Transverse colon (tissue), 4 donors: ENCODE results near the gene AFAP1L2. TPM values are rescaled to one million over a fixed set of nuclear protein-coding genes. Genes with fewer than 3 reads are reported as not detected.
A peak's percentile ranks its signal among the peaks of the same experiment; 100 is the strongest.

ENCODE experiments used
- DNase-seq: peaks from one replicate; pipeline ENCODE4 v3.0.0-alpha.2; 2019
- H3K27ac ChIP-seq, 4 donors: fragments of 200-600 bp; sonication (generic); 2 replicates each; pipeline ENCODE4 v1.5.1; 2016 to 2018; ENCODE audit warnings: inconsistent platforms in 4 of 4
- H3K27me3 ChIP-seq: fragments of 200-600 bp; sonication (generic); 2 replicates; pipeline ENCODE4 v1.5.1; 2017; ENCODE audit warnings: inconsistent platforms
- H3K36me3 ChIP-seq, 4 donors: fragments of 200-600 bp; sonication (generic); 2 replicates each; pipeline ENCODE4 v1.5.1; 2017 to 2019; ENCODE audit warnings: inconsistent platforms in 4 of 4
- H3K4me1 ChIP-seq, 4 donors: fragments of 200-600 bp; sonication (generic); 2 replicates each; pipeline ENCODE4 v1.5.1; 2017 to 2020; ENCODE audit warnings: inconsistent platforms in 4 of 4
- H3K4me3 ChIP-seq, 4 donors: fragments of 200-600 bp; sonication (generic); 1 replicate in 1 of 4; 2 replicates in 3 of 4; pipeline versions ENCODE4 v1.5.1 to v1.6.1; 2017 to 2019; ENCODE audit warnings: inconsistent platforms in 4 of 4
- H3K9me3 ChIP-seq, 2 donors: fragments of 200-600 bp; sonication (generic); 2 replicates each; pipeline ENCODE4 v1.5.1; 2017 to 2019; ENCODE audit warnings: inconsistent platforms in 2 of 2
- CTCF ChIP-seq, 5 experiments: fragments of 200-600 bp in 3 of 5; fragments of 450-650 bp in 2 of 5; sonication (generic) in 3 of 5; IDR thresholded peaks; 1 replicate in 2 of 5; 2 replicates in 3 of 5; pipeline ENCODE4 v1.5.1; 2016 to 2017; ENCODE audit warnings: antibody characterized with exemption in 5 of 5, inconsistent platforms in 3 of 5, mild to moderate bottlenecking in 2 of 5, moderate library complexity in 1 of 5
- EP300 ChIP-seq: sonication (generic); formaldehyde crosslinking; IDR thresholded peaks from one replicate; pipeline ENCODE4 v1.6.1; 2017; ENCODE audit warnings: antibody characterized with exemption, low read depth
- POLR2A ChIP-seq: fragments of 450-650 bp; IDR thresholded peaks from one replicate; pipeline ENCODE4 v1.6.1; 2016; ENCODE audit warnings: antibody characterized with exemption, mild to moderate bottlenecking, moderate library complexity
- POLR2AphosphoS5 ChIP-seq, 3 donors: sonication (generic); formaldehyde crosslinking; IDR thresholded peaks; one replicate each; pipeline ENCODE4 v1.6.1; 2016; ENCODE audit warnings: antibody characterized with exemption in 3 of 3
- WGBS, 2 donors: methylation state at CpG; one replicate each; pipeline ENCODE4 v1.1.5; 2018; ENCODE audit warnings: low coverage in 1 of 2; 5-methylcytosine and 5-hydroxymethylcytosine counted together
- in situ Hi-C, 4 donors: fragments of 200-750 bp; cut with MboI; loops; one replicate each; pipeline versions ENCODE4 v1.15.0 to v1.15.1; 2017; ENCODE audit warnings: low sequenced_read_pairs in 3 of 4, low pct_ligation_motif_present in 1 of 4, low pct_unique_long_range_greater_than_20kb in 1 of 4
- intact Hi-C: fragments of 100-400 bp; cut with DNase I; formaldehyde crosslinking; loops from one replicate; pipeline ENCODE4 v1.15.1; 2023; ENCODE audit warnings: low total_unique reads
- total RNA-seq, 4 donors: library from RNA; depleted of rRNA; stranded (reverse); fragments of >200 nt; gene quantifications; one replicate each; pipeline ENCODE4 v1.1.0, GENCODE V29; 2016

The AFAP1L2 gene
- total RNA-seq, 4 donors from 2014 or later = 12.2 to 42.6 (median 13.2) TPM

GRCh38 chr10:114271779-114272167 is 132.5 kb downstream of the AFAP1L2 start:
- Histone ChIP-seq H3K9me3 (no peaks in the 10 kb centered on the region), H3K27ac (peak overlapping the region in 2 of 4 donors; percentile 6 to 43), H3K4me3 (no peak overlapping the region), H3K4me1 (peaks cover 0 to 20% (median 10%) of the 10 kb centered on the region in 4 donors), H3K27me3 (peaks cover 12% of the 10 kb centered on the region), H3K36me3 (no peaks in the 10 kb centered on the region)
- intact Hi-C loops (no loop called here), in situ Hi-C loops (no loop called here)
- DNase-seq = no peak
- 69% methylated on average over 4 of the region's 4 CpGs; no CpG with 5 or more reads in 1 of the 2 donors for WGBS, 2 donors
- TF ChIP-seq EP300 = no peak
- TF ChIP-seq POLR2AphosphoS5 (IDR thresholded peaks at IDR 0.05) = peak; percentile 53 to 79 (median 78)

GRCh38 chr10:114271075-114271778 is 133.1 kb downstream of the AFAP1L2 start:
- Histone ChIP-seq H3K4me3 (no peak overlapping the region), H3K4me1 (peaks cover 0 to 25% (median 10%) of the 10 kb centered on the region in 4 donors), H3K36me3 (no peaks in the 10 kb centered on the region), H3K27me3 (peaks cover 12% of the 10 kb centered on the region), H3K27ac (peak overlapping the region; percentile 38 to 61 (median 42)), H3K9me3 (no peaks in the 10 kb centered on the region)
- intact Hi-C loops (no loop called here), in situ Hi-C loops (no loop called here)
- TF ChIP-seq EP300 (no peak), CTCF (IDR thresholded peaks at IDR 0.05) (peak in 3 of 5 experiments; percentile 8 to 51 (median 47)), POLR2AphosphoS5 (IDR thresholded peaks at IDR 0.05) (peak in 1 of 3 donors; percentile 7), POLR2A (no peak)
- DNase-seq = peak; percentile 27
- 47 to 56% methylated on average over 1 to 3 of the region's 3 CpGs for WGBS, 2 donors

- in situ Hi-C loops = no loop called here
These were observed 137.8 kb downstream of the AFAP1L2 start for GRCh38 chr10:114266521-114266920.

GRCh38 chr10:114265392-114266053 is 138.8 kb downstream of the AFAP1L2 start:
- peak overlapping the region in 2 of 4 donors; percentile 32 to 47 for H3K27ac ChIP-seq
- WGBS, 2 donors = 70 to 74% methylated on average over 1 to 6 of the region's 6 CpGs
- in situ Hi-C loops = no loop called here

More at GRCh38 chr10:114266521-114266920, 137.8 kb downstream of the AFAP1L2 start:
- Histone ChIP-seq H3K4me1 (peaks cover 0 to 19% (median 8%) of the 10 kb centered on the region in 4 donors), H3K27me3 (no peaks in the 10 kb centered on the region), H3K9me3 (no peaks in the 10 kb centered on the region), H3K4me3 (no peak overlapping the region), H3K36me3 (no peaks in the 10 kb centered on the region), H3K27ac (peak overlapping the region in 1 of 4 donors; percentile 13)
- TF ChIP-seq EP300 (no peak), POLR2A (no peak), POLR2AphosphoS5 (IDR thresholded peaks at IDR 0.05) (no peak), CTCF (IDR thresholded peaks at IDR 0.05) (no peak)
- intact Hi-C loops = no loop called here
- DNase-seq = peak; percentile 21
- 5 to 30% methylated on average over 4 to 5 of the region's 5 CpGs for WGBS, 2 donors

More at GRCh38 chr10:114265392-114266053, 138.8 kb downstream of the AFAP1L2 start:
- TF ChIP-seq POLR2AphosphoS5 (IDR thresholded peaks at IDR 0.05) (peak in 2 of 3 donors; percentile 26 to 36), CTCF (IDR thresholded peaks at IDR 0.05) (no peak), EP300 (no peak)
- intact Hi-C loops = no loop called here
- H3K4me1 ChIP-seq = peaks cover 0 to 9% (median 0%) of the 10 kb centered on the region in 4 donors
- H3K36me3 ChIP-seq = no peaks in the 10 kb centered on the region
- H3K4me3 ChIP-seq = no peak overlapping the region
- DNase-seq = no peak
- no peaks in the 10 kb centered on the region for H3K27me3 ChIP-seq
- no peaks in the 10 kb centered on the region for H3K9me3 ChIP-seq
